A549 (cell line): Measurements from ENCODE around the gene ZNF750. TPM values are rescaled to one million over a fixed set of nuclear protein-coding genes. Genes with fewer than 3 reads are reported as not detected.
A peak's percentile ranks its signal among the peaks of the same experiment; 100 is the strongest.

Experiments used
- ATAC-seq, 2 experiments: fragments of 200-7000 bp in 1 of 2; fragments of >200 bp in 1 of 2; cut with Nextera tagmentation in 1 of 2; cut with Tn5 transposase in 1 of 2; 3 replicates each; pipeline versions ENCODE4 v1.8.0 to v1.9.1; 2018 to 2020; ENCODE audit warnings: mild to moderate bottlenecking in 1 of 2, moderate library complexity in 1 of 2
- CTCF ChIA-PET: fragments of 300-600 bp; sonication (Branson Sonifier 250); formaldehyde crosslinking; extraction: SDS; loops from one replicate; lab custom pipeline; 2021; ENCODE audit warnings: antibody characterized with exemption, inconsistent platforms; lab: Yijun Ruan, JAX
- POLR2A ChIA-PET: fragments of 350-600 bp; formaldehyde crosslinking; extraction: SDS; loops from one replicate; lab custom pipeline; 2021; ENCODE audit warnings: antibody characterized with exemption, inconsistent platforms; lab: Yijun Ruan, JAX
- DNase-seq, 2 experiments: peaks; one replicate each; pipeline versions ENCODE4 v3.0.0 to v3.0.0-alpha.2; 2011 to 2016; ENCODE audit warnings: low read depth in 1 of 2, low spot score in 1 of 2
- FAIRE-seq: peaks from 2 replicates; lab custom pipeline; 2011; peaks lifted over from hg19 to GRCh38; lab: Jason Lieb, UNC
- H3K27ac ChIP-seq, 2 experiments: fragments of >200 bp; sonication (Bioruptor Twin); formaldehyde crosslinking; 3 replicates each; pipeline ENCODE4 v1.5.1; 2016 to 2017
- H3K4me1 ChIP-seq: fragments of >200 bp; sonication (Bioruptor Twin); formaldehyde crosslinking; 3 replicates; pipeline ENCODE4 v1.6.1; 2016
- H3K4me2 ChIP-seq: fragments of >200 bp; sonication (Bioruptor Twin); formaldehyde crosslinking; 3 replicates; pipeline ENCODE4 v1.6.1; 2016
- H3K4me3 ChIP-seq: fragments of >200 bp; sonication (Bioruptor Twin); formaldehyde crosslinking; 3 replicates; pipeline ENCODE4 v1.5.1; 2016
- H3K9me3 ChIP-seq: fragments of >200 bp; sonication (Bioruptor Twin); formaldehyde crosslinking; 3 replicates; pipeline ENCODE4 v1.6.1; 2016
- EHMT2 ChIP-seq: fragments of 200-600 bp; sonication (generic); IDR thresholded peaks from 2 replicates; pipeline ENCODE4 v1.6.1; 2016; ENCODE audit warnings: antibody characterized with exemption, low read depth, mild to moderate bottlenecking, moderate library complexity
- FOSB ChIP-seq: fragments of 250-450 bp; sonication (Bioruptor Pico); IDR thresholded peaks from 2 replicates; pipeline ENCODE4 v1.5.0; 2020; ENCODE audit warnings: mild to moderate bottlenecking, moderate library complexity
- GATA3 ChIP-seq: IDR thresholded peaks from 2 replicates; pipeline ENCODE4 v1.6.1; 2012; ENCODE audit warnings: borderline replicate concordance
- HOXA7 ChIP-seq: fragments of 250-450 bp; sonication (Bioruptor Pico); IDR thresholded peaks from 2 replicates; pipeline ENCODE4 v1.5.0; 2020; ENCODE audit warnings: mild to moderate bottlenecking, moderate library complexity
- HOXB5 ChIP-seq: fragments of 250-450 bp; sonication (Bioruptor Pico); IDR thresholded peaks from 2 replicates; pipeline ENCODE4 v1.5.0; 2020; ENCODE audit warnings: mild to moderate bottlenecking, moderate library complexity
- JUN ChIP-seq, 2 experiments: fragments of >200 bp; sonication (Bioruptor Twin); formaldehyde crosslinking; IDR thresholded peaks; 2 replicates in 1 of 2; 3 replicates in 1 of 2; pipeline ENCODE4 v1.6.1; 2016 to 2017
- MAZ ChIP-seq: fragments of 150-350 bp; IDR thresholded peaks from 2 replicates; pipeline ENCODE4 v1.6.1; 2014; ENCODE audit warnings: antibody characterized with exemption, low read depth, low read length, borderline replicate concordance
- MYC ChIP-seq: IDR thresholded peaks from 2 replicates; pipeline ENCODE4 v1.6.1; 2012; ENCODE audit warnings: mild to moderate bottlenecking, inconsistent platforms, low read length, improper control_type of control experiment, borderline replicate concordance
- NFE2L2 ChIP-seq: fragments of 150-350 bp; conservative IDR thresholded peaks from 2 replicates; pipeline ENCODE4 v1.6.1; 2014; ENCODE audit warnings: low read length
- NPAS2 ChIP-seq: fragments of 250-450 bp; sonication (Bioruptor Pico); IDR thresholded peaks from 2 replicates; pipeline ENCODE4 v1.8.0; 2022; ENCODE audit warnings: mild to moderate bottlenecking, moderate library complexity, borderline replicate concordance
- POLR2AphosphoS2 ChIP-seq: conservative IDR thresholded peaks from 2 replicates; pipeline ENCODE4 v1.6.1; 2012; ENCODE audit warnings: low read length, improper control_type of control experiment, inconsistent platforms
- RAD21 ChIP-seq, 2 experiments: fragments of >200 bp in 1 of 2; sonication (Bioruptor Twin) in 1 of 2; formaldehyde crosslinking in 1 of 2; IDR thresholded peaks in 1 of 2; conservative IDR thresholded peaks in 1 of 2; 2 replicates in 1 of 2; 3 replicates in 1 of 2; pipeline ENCODE4 v1.6.1; 2012 to 2018; ENCODE audit warnings: inconsistent platforms in 1 of 2
- RCOR1 ChIP-seq: fragments of 150-350 bp; IDR thresholded peaks from 2 replicates; pipeline ENCODE4 v1.6.1; 2014; ENCODE audit warnings: antibody characterized with exemption, low read length, low read depth
- RFX5 ChIP-seq: fragments of 450-650 bp; IDR thresholded peaks from 2 replicates; pipeline ENCODE4 v1.7.1; 2014; ENCODE audit warnings: antibody characterized with exemption, mild to moderate bottlenecking, moderate library complexity
- SMC3 ChIP-seq: fragments of >200 bp; sonication (Bioruptor Twin); formaldehyde crosslinking; IDR thresholded peaks from 3 replicates; pipeline ENCODE4 v1.6.1; 2018; ENCODE audit warnings: inconsistent platforms
- ZC3H11A ChIP-seq: fragments of 450-650 bp; IDR thresholded peaks from 2 replicates; pipeline ENCODE4 v1.6.1; 2014; ENCODE audit warnings: antibody characterized with exemption, mild to moderate bottlenecking
- ZNF302 ChIP-seq: fragments of 250-450 bp; sonication (Bioruptor Pico); IDR thresholded peaks from 2 replicates; pipeline ENCODE4 v1.9.0; 2021; ENCODE audit warnings: inconsistent platforms, mild to moderate bottlenecking, moderate library complexity
- ZSCAN20 ChIP-seq: fragments of 250-450 bp; sonication (Bioruptor Pico); IDR thresholded peaks from 2 replicates; pipeline ENCODE4 v1.8.0; 2022; ENCODE audit warnings: mild to moderate bottlenecking, moderate library complexity
- WGBS: methylation state at CpG from one replicate; pipeline ENCODE4 v1.1.6; 2017; ENCODE audit errors: missing lambda C conversion rate; 5-methylcytosine and 5-hydroxymethylcytosine counted together
- polyA plus RNA-seq, 4 experiments: library from polyadenylated mRNA; depleted of rRNA in 3 of 4; stranded (reverse); fragments of >200 nt; fragmentation: RNase III in 1 of 4; extraction: RNeasy Plus Mini Kit Qiagen cat#74134 plus additional on column Dnase treatment in 1 of 4; gene quantifications; 2 replicates in 3 of 4; 3 replicates in 1 of 4; pipeline ENCODE4 v1.2.3, GENCODE V29; 2011 to 2017
- TF ChIP-seq, protein P1 (sequence below): fragments of >200 bp; sonication (Bioruptor Twin); formaldehyde crosslinking; IDR thresholded peaks from 3 replicates; pipeline ENCODE4 v1.6.1; 2016
- TF ChIP-seq, protein P2 (sequence below): fragments of >200 bp; sonication (Bioruptor Twin); formaldehyde crosslinking; IDR thresholded peaks from 3 replicates; pipeline ENCODE4 v1.5.1; 2016
- TF ChIP-seq, protein P3 (sequence below): fragments of 150-350 bp; IDR thresholded peaks from 2 replicates; pipeline ENCODE4 v1.6.1; 2014; ENCODE audit warnings: low read depth, mild to moderate bottlenecking, low read length
- TF ChIP-seq, protein P4 (sequence below): IDR thresholded peaks from 2 replicates; pipeline ENCODE4 v1.6.1; 2012

ZNF750 gene
- polyA plus RNA-seq, 2 of the 4 experiments (the other 2 are of a cell fraction) = not detected

DNA sequence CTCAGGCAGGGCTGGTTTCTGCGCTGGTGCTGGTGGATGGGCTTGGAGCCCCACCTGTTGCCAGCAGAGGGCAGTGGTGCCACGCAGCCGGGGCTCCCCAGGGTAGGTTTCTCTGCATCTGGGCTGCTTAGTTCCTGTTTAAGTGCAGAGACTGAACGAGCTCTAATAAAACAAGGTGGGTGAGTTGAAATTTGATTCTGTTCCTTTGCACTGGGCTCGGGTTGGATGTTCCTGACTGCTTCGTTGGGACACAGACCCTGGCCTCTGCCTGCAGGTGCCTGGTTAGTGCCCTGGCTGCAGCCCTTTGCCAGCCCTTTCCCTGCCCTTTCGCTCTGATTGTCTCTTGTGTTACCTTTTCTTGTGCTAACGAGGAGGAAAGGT is 57.9 kb downstream of the ZNF750 start:
- DNase-seq = peak; percentile 72 to 99
- no peak overlapping the region for H3K27ac ChIP-seq
- CTCF ChIA-PET = interaction anchor here (0.6 to 20.7 kb wide), 52 partner anchors 10 to 431 kb away, joined by 3 to 450 read pairs (median 4); partner anchors contain the start of gene FN3KRP
- no peak overlapping the region for H3K4me2 ChIP-seq
- TF ChIP-seq, protein P1, sequence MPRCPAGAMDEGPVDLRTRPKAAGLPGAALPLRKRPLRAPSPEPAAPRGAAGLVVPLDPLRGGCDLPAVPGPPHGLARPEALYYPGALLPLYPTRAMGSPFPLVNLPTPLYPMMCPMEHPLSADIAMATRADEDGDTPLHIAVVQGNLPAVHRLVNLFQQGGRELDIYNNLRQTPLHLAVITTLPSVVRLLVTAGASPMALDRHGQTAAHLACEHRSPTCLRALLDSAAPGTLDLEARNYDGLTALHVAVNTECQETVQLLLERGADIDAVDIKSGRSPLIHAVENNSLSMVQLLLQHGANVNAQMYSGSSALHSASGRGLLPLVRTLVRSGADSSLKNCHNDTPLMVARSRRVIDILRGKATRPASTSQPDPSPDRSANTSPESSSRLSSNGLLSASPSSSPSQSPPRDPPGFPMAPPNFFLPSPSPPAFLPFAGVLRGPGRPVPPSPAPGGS = no peak
- TF ChIP-seq, protein P2, sequence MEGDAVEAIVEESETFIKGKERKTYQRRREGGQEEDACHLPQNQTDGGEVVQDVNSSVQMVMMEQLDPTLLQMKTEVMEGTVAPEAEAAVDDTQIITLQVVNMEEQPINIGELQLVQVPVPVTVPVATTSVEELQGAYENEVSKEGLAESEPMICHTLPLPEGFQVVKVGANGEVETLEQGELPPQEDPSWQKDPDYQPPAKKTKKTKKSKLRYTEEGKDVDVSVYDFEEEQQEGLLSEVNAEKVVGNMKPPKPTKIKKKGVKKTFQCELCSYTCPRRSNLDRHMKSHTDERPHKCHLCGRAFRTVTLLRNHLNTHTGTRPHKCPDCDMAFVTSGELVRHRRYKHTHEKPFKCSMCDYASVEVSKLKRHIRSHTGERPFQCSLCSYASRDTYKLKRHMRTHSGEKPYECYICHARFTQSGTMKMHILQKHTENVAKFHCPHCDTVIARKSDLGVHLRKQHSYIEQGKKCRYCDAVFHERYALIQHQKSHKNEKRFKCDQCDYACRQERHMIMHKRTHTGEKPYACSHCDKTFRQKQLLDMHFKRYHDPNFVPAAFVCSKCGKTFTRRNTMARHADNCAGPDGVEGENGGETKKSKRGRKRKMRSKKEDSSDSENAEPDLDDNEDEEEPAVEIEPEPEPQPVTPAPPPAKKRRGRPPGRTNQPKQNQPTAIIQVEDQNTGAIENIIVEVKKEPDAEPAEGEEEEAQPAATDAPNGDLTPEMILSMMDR = peak; percentile 99
- TF ChIP-seq SMC3 (peak; percentile 94), ZNF302 (CRISPR knock-in tag) (no peak), JUN (IDR thresholded peaks at IDR 0.05) (no peak), RAD21 (conservative IDR thresholded peaks at IDR 0.05 in 1 of 2, IDR thresholded peaks at IDR 0.05 in 1 of 2) (peak; percentile 97 to 98), RFX5 (no peak), GATA3 (no peak), MYC (no peak), POLR2AphosphoS2 (no peak), ZSCAN20 (CRISPR knock-in tag) (no peak), NFE2L2 (no peak)
- TF ChIP-seq, protein P3, sequence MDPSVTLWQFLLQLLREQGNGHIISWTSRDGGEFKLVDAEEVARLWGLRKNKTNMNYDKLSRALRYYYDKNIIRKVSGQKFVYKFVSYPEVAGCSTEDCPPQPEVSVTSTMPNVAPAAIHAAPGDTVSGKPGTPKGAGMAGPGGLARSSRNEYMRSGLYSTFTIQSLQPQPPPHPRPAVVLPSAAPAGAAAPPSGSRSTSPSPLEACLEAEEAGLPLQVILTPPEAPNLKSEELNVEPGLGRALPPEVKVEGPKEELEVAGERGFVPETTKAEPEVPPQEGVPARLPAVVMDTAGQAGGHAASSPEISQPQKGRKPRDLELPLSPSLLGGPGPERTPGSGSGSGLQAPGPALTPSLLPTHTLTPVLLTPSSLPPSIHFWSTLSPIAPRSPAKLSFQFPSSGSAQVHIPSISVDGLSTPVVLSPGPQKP = no peak
- TF ChIP-seq, protein P4, sequence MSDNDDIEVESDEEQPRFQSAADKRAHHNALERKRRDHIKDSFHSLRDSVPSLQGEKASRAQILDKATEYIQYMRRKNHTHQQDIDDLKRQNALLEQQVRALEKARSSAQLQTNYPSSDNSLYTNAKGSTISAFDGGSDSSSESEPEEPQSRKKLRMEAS = no peak
- TF ChIP-seq, all 56 proteins: peak for 3
- FAIRE-seq = peak; percentile 80
- POLR2A ChIA-PET = interaction anchor here (0.5 kb wide), 1 partner anchor 43 kb away, joined by 3 read pairs; no protein-coding TSS in a partner anchor
- peak; percentile 97 to 98 for ATAC-seq
- no peaks in the 10 kb centered on the region for H3K9me3 ChIP-seq
- no peak overlapping the region for H3K4me3 ChIP-seq
- H3K4me1 ChIP-seq = no peaks in the 10 kb centered on the region
- WGBS = 24% methylated on average over 8 of the region's 8 CpGs

DNA sequence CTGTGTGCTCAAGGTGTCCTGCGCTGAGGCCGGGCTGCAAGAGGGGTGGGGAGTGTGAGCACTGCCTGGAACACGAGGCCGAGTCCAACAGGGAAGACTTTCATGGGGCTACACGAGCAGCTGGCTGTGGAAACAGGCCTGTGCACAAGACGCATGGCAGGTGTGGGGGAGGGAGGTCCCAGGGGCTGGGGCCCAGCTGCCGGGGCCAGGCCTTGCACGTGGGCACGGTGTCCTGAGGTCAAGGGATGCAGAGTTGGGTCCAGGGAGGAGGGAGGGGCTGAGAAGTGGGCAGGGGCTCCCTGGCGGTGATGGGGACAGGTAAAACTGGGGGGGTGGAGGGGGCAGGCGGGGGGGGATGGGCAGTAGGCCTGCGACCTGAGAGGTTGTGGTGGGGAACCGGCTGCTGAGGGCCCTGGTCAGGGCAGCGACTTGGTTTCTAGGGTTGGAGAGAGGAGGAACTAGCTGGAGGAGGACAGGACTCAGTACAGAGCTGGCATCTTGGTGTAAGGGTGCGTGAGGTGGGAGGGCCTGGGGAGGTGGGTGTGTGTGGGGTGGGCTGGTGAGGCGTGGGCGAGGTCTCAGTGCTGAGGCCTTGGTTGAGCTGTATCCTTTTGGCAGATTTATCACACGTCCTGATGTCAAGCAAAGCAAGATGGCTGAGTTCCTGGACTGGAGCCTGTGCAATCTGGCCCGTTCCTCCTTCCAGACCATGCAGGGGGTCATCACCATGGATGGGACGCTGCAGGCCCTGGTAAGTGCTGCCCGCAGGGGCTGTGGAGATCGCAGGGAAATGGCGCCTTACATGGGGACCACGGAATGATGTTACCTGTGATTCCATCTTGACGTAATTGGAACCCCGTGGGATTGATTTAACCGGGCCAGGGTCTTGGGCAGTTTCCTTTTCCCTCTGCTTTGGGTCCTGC is 58.6 kb downstream of the ZNF750 start:
- DNase-seq (peak in 1 of 2 experiments; percentile 34), FAIRE-seq (no peak), ATAC-seq (peak; percentile 53 to 67)
- ChIA-PET POLR2A (interaction anchor here (0.5 kb wide), 1 partner anchor 42 kb away, joined by 3 read pairs; no protein-coding TSS in a partner anchor), CTCF (interaction anchor here (0.6 to 20.7 kb wide), 49 partner anchors 10 to 430 kb away, joined by 3 to 450 read pairs (median 4); partner anchors contain the start of gene FN3KRP)
- Histone ChIP-seq H3K4me1 (no peaks in the 10 kb centered on the region), H3K4me2 (no peak overlapping the region), H3K4me3 (no peak overlapping the region), H3K9me3 (no peaks in the 10 kb centered on the region), H3K27ac (no peak overlapping the region)
- TF ChIP-seq EHMT2 = no peak
- no peak for TF ChIP-seq ZC3H11A
- TF ChIP-seq MAZ = no peak
- TF ChIP-seq HOXB5 (CRISPR knock-in tag) = no peak
- TF ChIP-seq, protein P4 = no peak
- TF ChIP-seq HOXA7 (CRISPR knock-in tag) = no peak
- TF ChIP-seq RCOR1 = no peak
- TF ChIP-seq FOSB (CRISPR knock-in tag) = no peak
- TF ChIP-seq NPAS2 (CRISPR knock-in tag) = no peak
- WGBS = 78% methylated on average over 22 of the region's 27 CpGs
